Measurements from ENCODE around the gene C11orf71.

C11orf71 gene

DNA sequence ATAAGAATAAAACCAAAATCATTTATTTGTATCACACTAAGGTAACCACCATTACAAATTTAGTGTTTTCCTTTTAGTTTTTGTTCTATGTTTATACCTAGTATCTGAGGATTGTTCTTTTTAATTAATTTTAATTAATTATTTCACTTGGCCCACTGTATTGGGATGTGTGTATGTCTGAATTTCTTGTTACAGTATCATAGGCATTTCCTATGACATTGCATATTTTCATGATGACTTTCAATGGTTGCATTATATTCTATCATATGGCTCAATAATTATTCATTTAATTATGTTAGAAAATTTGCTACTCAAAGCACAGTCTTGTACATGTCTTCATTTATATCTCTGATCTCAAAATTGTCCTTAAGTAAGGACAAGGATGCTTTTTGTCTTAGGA, 41.0 kb downstream of the C11orf71 start:
- DNase-seq (ENCODE audit: low read depth in 1 of 2, low spot score in 1 of 2): no peak

DNA sequence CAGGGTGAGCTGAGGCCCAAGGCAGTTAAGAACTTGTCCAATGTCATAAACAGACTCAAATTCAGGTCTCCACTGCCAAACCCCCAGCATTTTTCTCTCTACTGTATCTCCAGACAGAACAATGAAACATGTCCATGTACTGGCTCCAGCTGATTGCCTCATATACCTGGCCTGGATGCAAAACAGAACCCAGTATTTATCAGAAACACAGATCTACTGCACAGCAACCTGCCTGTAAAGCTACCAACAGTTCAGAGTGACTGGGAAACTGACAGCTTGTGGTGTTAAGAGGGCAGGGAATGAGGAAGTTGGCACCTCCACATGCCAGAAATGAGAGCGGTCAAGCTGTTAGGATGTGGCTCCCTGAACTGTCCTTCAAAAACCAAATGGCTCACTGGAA, 41.6 kb downstream of the C11orf71 start:
- DNase-seq (ENCODE audit: low read depth in 1 of 2, low spot score in 1 of 2): no peak

DNA sequence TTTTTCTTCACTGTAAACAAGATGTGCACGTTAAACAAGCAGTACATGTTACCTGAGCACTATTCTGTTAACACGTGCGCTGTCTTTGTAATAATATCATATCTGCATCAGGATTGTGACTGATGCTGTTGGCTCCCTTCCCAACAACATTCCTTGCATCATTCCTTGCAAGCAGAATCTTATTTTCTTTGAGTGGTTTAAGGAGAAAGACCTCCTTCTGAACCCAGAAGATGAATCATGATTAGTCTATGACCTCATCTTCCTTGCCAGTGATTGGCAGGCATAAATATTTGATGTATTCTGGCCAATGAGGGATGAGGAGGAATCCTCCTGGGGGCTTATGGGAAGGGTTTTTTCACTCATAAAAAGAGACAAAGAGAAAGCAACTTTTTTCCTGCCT, 46.2 kb downstream of the C11orf71 start:
- DNase-seq (ENCODE audit: low read depth in 1 of 2, low spot score in 1 of 2): no peak

GRCh38 chr11:114353443-114353842, 46.9 kb downstream of the C11orf71 start:
- no peak for DNase-seq (ENCODE audit: low read depth in 1 of 2, low spot score in 1 of 2)

DNA sequence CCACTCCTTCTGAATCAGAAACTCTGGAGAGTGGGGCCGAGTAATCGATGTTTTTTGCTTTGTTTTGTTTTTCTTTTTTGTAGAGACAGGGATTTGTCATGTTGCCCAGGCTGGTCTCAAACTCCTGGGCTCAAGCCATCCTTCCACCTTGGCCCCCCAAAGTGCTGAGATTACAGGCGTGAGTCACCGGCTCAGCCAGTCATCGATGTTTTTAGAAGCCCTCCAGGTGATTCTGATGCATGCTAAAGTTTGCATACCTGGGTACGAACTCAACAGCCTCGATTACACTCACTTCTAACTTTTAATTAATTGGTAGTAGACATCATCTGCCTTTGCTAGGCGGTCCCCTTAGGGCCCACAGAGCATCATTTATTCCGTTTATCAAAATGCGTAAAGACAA, 50.3 kb downstream of the C11orf71 start:
- no peak for DNase-seq (ENCODE audit: low read depth in 1 of 2, low spot score in 1 of 2)
